ENCODE results near the gene METTL16.

- TF ChIP-seq PAX5 (IDR thresholded peaks at IDR 0.05; ENCODE audit: insufficient read depth, low read length, severe bottlenecking) (no peak), POLR2A (IDR thresholded peaks at IDR 0.05; ENCODE audit: low read depth, low read length) (no peak), TAF1 (IDR thresholded peaks at IDR 0.05; ENCODE audit: low read depth, low read length) (no peak), POLR2AphosphoS5 (IDR thresholded peaks at IDR 0.05; ENCODE audit: low read depth, low read length) (no peak), SPI1 (IDR thresholded peaks at IDR 0.05; ENCODE audit: low read depth, low read length) (no peak)
Observed at GRCh38 chr17:2379489-2380225, 132.0 kb downstream of the METTL16 start.

Data from GM12891 (cell line).